ENCODE results near the gene TCF7L2.

TCF7L2 gene

DNA sequence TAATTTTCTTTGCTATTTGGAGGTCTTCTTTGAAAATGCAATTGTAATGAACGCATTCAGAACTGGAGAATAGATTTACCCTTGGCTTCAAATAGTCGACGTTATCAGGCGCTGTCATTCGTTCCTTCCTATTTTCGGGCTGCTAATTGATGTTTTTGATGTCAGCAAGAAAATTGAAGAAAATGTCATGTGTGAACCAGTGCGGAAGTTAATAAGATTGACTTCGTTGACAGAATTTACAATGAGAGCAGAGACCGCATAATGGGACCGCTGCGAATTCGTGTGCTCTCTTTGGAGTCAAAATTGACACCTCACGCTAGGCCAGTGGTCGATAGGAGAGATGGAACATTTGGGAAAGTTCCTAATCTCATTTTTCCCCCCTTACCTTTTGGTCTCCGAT, 168.8 kb downstream of the TCF7L2 start:
- no peak for ATAC-seq
- TF ChIP-seq ESRRG (CRISPR knock-in tag; IDR thresholded peaks at IDR 0.05) (no peak), ZNF8 (CRISPR knock-in tag; IDR thresholded peaks at IDR 0.05) (no peak), ISL1 (CRISPR knock-in tag; IDR thresholded peaks at IDR 0.05) (no peak), PPARA (CRISPR knock-in tag; IDR thresholded peaks at IDR 0.05; ENCODE audit: borderline replicate concordance) (no peak), TOX (CRISPR knock-in tag; IDR thresholded peaks at IDR 0.05; ENCODE audit: borderline replicate concordance) (no peak), CSDC2 (CRISPR knock-in tag; IDR thresholded peaks at IDR 0.05) (no peak), ZNF565 (CRISPR knock-in tag; conservative IDR thresholded peaks at IDR 0.05; ENCODE audit: low read depth) (no peak), BACH2 (CRISPR knock-in tag; IDR thresholded peaks at IDR 0.05; ENCODE audit: borderline replicate concordance) (no peak), ZNF70 (CRISPR knock-in tag; IDR thresholded peaks at IDR 0.05) (no peak), TCF4 (CRISPR knock-in tag; IDR thresholded peaks at IDR 0.05; ENCODE audit: borderline replicate concordance) (no peak), ZFP3 (CRISPR knock-in tag; IDR thresholded peaks at IDR 0.05) (no peak), ZFP30 (CRISPR knock-in tag; IDR thresholded peaks at IDR 0.05) (no peak), SNAI2 (CRISPR knock-in tag; IDR thresholded peaks at IDR 0.05) (no peak)
- TF ChIP-seq, protein P1, sequence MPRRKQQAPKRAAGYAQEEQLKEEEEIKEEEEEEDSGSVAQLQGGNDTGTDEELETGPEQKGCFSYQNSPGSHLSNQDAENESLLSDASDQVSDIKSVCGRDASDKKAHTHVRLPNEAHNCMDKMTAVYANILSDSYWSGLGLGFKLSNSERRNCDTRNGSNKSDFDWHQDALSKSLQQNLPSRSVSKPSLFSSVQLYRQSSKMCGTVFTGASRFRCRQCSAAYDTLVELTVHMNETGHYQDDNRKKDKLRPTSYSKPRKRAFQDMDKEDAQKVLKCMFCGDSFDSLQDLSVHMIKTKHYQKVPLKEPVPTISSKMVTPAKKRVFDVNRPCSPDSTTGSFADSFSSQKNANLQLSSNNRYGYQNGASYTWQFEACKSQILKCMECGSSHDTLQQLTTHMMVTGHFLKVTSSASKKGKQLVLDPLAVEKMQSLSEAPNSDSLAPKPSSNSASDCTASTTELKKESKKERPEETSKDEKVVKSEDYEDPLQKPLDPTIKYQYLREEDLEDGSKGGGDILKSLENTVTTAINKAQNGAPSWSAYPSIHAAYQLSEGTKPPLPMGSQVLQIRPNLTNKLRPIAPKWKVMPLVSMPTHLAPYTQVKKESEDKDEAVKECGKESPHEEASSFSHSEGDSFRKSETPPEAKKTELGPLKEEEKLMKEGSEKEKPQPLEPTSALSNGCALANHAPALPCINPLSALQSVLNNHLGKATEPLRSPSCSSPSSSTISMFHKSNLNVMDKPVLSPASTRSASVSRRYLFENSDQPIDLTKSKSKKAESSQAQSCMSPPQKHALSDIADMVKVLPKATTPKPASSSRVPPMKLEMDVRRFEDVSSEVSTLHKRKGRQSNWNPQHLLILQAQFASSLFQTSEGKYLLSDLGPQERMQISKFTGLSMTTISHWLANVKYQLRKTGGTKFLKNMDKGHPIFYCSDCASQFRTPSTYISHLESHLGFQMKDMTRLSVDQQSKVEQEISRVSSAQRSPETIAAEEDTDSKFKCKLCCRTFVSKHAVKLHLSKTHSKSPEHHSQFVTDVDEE (CRISPR knock-in tag; IDR thresholded peaks at IDR 0.05) = no peak
- TF ChIP-seq, protein P2, sequence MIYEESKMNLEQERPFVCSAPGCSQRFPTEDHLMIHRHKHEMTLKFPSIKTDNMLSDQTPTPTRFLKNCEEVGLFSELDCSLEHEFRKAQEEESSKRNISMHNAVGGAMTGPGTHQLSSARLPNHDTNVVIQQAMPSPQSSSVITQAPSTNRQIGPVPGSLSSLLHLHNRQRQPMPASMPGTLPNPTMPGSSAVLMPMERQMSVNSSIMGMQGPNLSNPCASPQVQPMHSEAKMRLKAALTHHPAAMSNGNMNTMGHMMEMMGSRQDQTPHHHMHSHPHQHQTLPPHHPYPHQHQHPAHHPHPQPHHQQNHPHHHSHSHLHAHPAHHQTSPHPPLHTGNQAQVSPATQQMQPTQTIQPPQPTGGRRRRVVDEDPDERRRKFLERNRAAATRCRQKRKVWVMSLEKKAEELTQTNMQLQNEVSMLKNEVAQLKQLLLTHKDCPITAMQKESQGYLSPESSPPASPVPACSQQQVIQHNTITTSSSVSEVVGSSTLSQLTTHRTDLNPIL (CRISPR knock-in tag; IDR thresholded peaks at IDR 0.05; ENCODE audit: low read depth) = no peak
- TF ChIP-seq, protein P3, sequence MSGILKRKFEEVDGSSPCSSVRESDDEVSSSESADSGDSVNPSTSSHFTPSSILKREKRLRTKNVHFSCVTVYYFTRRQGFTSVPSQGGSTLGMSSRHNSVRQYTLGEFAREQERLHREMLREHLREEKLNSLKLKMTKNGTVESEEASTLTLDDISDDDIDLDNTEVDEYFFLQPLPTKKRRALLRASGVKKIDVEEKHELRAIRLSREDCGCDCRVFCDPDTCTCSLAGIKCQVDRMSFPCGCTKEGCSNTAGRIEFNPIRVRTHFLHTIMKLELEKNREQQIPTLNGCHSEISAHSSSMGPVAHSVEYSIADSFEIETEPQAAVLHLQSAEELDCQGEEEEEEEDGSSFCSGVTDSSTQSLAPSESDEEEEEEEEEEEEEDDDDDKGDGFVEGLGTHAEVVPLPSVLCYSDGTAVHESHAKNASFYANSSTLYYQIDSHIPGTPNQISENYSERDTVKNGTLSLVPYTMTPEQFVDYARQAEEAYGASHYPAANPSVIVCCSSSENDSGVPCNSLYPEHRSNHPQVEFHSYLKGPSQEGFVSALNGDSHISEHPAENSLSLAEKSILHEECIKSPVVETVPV (CRISPR knock-in tag; IDR thresholded peaks at IDR 0.05) = no peak
- TF ChIP-seq, protein P4, sequence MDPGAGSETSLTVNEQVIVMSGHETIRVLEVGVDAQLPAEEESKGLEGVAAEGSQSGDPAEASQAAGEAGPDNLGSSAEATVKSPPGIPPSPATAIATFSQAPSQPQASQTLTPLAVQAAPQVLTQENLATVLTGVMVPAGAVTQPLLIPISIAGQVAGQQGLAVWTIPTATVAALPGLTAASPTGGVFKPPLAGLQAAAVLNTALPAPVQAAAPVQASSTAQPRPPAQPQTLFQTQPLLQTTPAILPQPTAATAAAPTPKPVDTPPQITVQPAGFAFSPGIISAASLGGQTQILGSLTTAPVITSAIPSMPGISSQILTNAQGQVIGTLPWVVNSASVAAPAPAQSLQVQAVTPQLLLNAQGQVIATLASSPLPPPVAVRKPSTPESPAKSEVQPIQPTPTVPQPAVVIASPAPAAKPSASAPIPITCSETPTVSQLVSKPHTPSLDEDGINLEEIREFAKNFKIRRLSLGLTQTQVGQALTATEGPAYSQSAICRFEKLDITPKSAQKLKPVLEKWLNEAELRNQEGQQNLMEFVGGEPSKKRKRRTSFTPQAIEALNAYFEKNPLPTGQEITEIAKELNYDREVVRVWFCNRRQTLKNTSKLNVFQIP (CRISPR knock-in tag; IDR thresholded peaks at IDR 0.05; ENCODE audit: borderline replicate concordance, low read depth) = no peak
- TF ChIP-seq, protein P5, sequence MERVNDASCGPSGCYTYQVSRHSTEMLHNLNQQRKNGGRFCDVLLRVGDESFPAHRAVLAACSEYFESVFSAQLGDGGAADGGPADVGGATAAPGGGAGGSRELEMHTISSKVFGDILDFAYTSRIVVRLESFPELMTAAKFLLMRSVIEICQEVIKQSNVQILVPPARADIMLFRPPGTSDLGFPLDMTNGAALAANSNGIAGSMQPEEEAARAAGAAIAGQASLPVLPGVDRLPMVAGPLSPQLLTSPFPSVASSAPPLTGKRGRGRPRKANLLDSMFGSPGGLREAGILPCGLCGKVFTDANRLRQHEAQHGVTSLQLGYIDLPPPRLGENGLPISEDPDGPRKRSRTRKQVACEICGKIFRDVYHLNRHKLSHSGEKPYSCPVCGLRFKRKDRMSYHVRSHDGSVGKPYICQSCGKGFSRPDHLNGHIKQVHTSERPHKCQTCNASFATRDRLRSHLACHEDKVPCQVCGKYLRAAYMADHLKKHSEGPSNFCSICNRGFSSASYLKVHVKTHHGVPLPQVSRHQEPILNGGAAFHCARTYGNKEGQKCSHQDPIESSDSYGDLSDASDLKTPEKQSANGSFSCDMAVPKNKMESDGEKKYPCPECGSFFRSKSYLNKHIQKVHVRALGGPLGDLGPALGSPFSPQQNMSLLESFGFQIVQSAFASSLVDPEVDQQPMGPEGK (CRISPR knock-in tag; IDR thresholded peaks at IDR 0.05; ENCODE audit: borderline replicate concordance) = no peak

DNA sequence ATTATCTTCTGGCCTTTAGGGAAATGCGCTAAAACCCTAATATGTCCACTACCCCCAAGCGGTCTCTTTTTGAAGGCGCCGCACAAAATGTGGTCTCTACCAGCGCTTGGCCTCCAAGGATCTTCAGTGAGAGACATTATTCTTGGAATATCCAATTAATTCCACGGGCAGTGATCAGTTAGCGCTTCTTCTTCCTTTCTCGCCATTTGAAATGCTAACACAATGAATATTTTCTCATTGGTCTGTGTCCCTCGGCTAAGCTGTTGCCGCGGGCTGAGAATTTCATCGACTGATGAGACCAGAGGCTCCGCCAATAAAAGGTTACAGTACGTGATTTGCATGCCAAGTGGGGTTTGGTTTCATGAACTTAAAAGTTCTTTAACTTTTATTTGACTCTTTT, 169.8 kb downstream of the TCF7L2 start:
- TF ChIP-seq OSR1 (CRISPR knock-in tag; IDR thresholded peaks at IDR 0.05) = no peak
- TF ChIP-seq RARB (CRISPR knock-in tag; IDR thresholded peaks at IDR 0.05) = no peak
- no peak for TF ChIP-seq ZFP3 (CRISPR knock-in tag; IDR thresholded peaks at IDR 0.05)
- TF ChIP-seq ESRRG (CRISPR knock-in tag; IDR thresholded peaks at IDR 0.05) = no peak
- TF ChIP-seq ZNF8 (CRISPR knock-in tag; IDR thresholded peaks at IDR 0.05) = no peak
- TF ChIP-seq, protein P5 (CRISPR knock-in tag; IDR thresholded peaks at IDR 0.05; ENCODE audit: borderline replicate concordance) = no peak
- TF ChIP-seq ZNF565 (CRISPR knock-in tag; conservative IDR thresholded peaks at IDR 0.05; ENCODE audit: low read depth) = no peak
- no peak for TF ChIP-seq ZFP30 (CRISPR knock-in tag; IDR thresholded peaks at IDR 0.05)
- TF ChIP-seq, protein P3 (CRISPR knock-in tag; IDR thresholded peaks at IDR 0.05) = no peak
- TF ChIP-seq SNAI2 (CRISPR knock-in tag; IDR thresholded peaks at IDR 0.05) = no peak
- TF ChIP-seq, protein P4 (CRISPR knock-in tag; IDR thresholded peaks at IDR 0.05; ENCODE audit: borderline replicate concordance, low read depth) = no peak
- TF ChIP-seq BACH2 (CRISPR knock-in tag; IDR thresholded peaks at IDR 0.05; ENCODE audit: borderline replicate concordance) = no peak
- no peak for TF ChIP-seq ISL1 (CRISPR knock-in tag; IDR thresholded peaks at IDR 0.05)
- no peak for TF ChIP-seq CSDC2 (CRISPR knock-in tag; IDR thresholded peaks at IDR 0.05)
- TF ChIP-seq, protein P1 (CRISPR knock-in tag; IDR thresholded peaks at IDR 0.05) = no peak
- no peak for ATAC-seq

All from SK-N-SH treated with all-trans-retinoic acid at 6 μM for 48 hours (cell line).